B cell (primary cell): Measurements from ENCODE around the gene TTF1.

Source experiments
- CTCF ChIP-seq: fragments of 200-600 bp; IDR thresholded peaks from one replicate; pipeline ENCODE4 v1.8.0; 2022; ENCODE audit warnings: antibody characterized with exemption, mild to moderate bottlenecking
- EZH2 ChIP-seq: IDR thresholded peaks from 2 replicates; pipeline ENCODE4 v1.6.1; 2012; ENCODE audit warnings: borderline replicate concordance, low read depth, mild to moderate bottlenecking, moderate library complexity, low read length; ENCODE audit not compliant: insufficient read depth, poor library complexity, severe bottlenecking

GRCh38 chr9:132410642-132411041 lies 4.0 kb upstream of the TTF1 start:
- TF ChIP-seq CTCF: no peak
- TF ChIP-seq EZH2: no peak
